Stimulated activated CD4-positive, alpha-beta T cell treated with anti-CD3 and anti-CD28 coated beads, Interleukin-12 subunit alpha, Interleukin-12 subunit beta, amount 100 ng/mL, for 4 hours (primary cell): ENCODE measurements around the gene IL17D.
"Not testable (repeated sequence)": the region's sequence is repeated elsewhere in the genome, so short reads cannot be mapped to it uniquely, and the experiment has no call there.

Experiments used
- DNase-seq: peaks from one replicate; pipeline ENCODE4 v3.0.0-alpha.2; 2020

Gene IL17D, protein sequence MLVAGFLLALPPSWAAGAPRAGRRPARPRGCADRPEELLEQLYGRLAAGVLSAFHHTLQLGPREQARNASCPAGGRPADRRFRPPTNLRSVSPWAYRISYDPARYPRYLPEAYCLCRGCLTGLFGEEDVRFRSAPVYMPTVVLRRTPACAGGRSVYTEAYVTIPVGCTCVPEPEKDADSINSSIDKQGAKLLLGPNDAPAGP

GRCh38 chr13:20702915-20703779 lies at the start of gene IL17D:
Gene IL17D, plus strand, starts transcription at chr13:20703699. Its CDS starts 303 bp downstream, at chr13:20704002.
- DNase-seq: peak; percentile 39

DNA sequence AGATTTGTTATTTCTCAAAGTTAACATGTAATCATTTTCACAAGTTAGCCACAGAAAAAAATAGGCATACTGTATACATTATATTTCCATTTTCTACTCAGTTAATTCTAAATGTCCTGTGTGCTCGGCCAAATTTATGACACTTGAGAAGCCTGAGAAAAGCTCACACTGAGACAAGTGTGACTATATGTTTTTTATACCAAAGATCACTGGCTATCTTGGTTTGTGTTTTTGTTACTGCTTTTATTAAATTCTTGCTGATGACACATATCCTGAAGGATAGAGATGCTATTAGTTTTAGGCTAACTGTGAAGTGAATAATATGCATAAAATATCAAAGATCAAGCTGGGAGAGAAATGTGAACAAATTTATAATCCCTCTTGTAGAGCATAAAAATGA lies 49.3 kb upstream of the IL17D start:
- DNase-seq: no peak

DNA sequence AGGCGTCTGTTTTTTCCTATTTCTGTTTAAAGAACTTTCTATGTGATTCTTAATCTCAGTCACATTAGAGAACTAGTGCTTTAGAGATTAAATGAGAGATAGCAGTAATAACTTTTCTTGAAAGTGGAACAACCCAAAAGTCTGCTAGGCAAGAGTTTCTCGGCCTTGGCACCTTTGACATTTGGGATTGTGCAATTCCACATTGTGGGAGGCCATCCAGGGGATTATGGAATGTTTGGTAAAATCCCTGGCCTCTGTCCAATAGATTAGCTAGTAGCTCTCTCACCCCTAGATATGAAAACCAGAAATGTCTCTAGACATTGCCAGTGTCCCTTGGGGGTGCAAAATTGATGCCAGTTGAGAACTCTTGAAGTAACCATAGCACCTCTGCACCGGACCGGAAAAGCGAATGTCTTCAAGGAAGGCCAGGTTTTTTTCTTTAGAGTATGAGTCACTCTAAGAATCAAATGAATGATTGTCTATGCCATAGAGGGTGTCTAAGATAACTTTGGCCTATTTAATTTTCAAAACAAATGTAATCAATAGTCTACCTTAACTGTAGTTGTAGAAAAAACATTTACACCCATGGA lies 45.0 kb upstream of the IL17D start:
- DNase-seq: no peak

GRCh38 chr13:20664351-20664750 lies 39.1 kb upstream of the IL17D start:
- DNase-seq: no peak

- no peak for DNase-seq
Measured at GRCh38 chr13:20666948-20667347, 36.6 kb upstream of the IL17D start.

DNA sequence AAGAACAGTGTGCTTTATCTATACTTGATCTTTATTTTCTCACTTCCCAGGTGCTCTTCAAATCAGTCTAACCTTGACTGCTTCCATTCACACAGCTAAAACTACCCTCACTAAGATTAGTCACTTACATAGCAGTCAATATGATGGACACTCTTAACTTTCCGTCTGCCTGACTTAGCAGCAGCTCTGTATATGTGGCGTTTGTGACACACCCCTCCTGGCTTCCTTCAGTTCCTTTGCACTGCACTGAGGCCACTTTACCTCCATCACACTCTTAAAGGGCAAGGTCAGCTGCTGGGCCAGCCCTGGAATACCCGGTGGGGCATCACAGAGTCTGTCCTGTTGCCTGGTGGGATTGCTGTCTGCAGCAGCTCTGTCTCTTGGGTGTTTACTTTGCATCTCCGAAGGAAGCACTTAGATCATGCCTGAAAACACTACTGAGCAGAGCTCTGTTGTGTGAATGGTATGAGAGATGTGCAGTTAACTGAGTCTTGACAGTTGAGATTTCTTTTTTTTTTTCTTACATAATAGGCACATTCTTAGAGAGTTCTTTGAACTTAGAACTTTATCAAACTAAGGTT lies 35.6 kb upstream of the IL17D start:
- no peak for DNase-seq

DNA sequence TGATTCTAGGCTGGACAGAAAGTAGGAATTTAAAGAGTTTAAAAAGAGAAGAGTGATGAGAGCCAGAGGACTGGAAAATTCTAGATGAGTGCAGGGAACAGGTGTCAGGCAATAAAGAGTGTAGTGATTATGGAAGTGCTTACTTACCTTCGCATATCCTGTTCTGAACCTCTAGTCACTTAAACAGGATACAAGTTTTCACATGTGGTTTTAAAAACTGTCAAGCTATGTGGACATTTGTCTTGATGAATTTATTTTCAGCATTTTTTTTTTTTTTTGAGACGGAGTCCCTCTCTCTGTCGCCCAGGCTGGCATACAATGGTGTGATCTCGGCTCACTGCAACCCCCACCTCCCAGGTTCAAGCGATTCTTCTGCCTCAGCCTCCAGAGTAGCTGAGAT lies 34.3 kb upstream of the IL17D start:
- DNase-seq: no peak

DNA sequence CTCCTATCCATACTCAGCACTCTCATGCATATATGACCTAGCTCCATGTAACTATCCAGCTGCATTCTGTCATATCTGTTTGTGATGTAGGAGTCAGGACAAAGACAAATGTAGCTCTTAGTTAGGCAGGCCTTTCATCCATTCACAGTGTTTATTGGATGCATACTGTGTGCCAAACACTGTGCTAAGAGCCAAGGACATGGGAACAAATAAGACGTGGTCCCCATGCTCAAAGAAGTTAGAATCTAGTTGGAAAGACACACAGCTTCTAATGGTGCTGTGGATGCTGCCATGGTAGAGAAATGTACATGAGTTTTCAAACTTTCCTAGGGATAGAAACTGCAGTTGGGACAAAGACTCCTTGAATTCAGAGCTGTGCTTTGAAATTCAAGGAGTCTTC lies 31.7 kb upstream of the IL17D start:
- no peak for DNase-seq

GRCh38 chr13:20672772-20673171 lies 30.7 kb upstream of the IL17D start:
- no peak for DNase-seq

- DNase-seq: no peak
Measured at GRCh38 chr13:20673715-20674114, 29.8 kb upstream of the IL17D start.

GRCh38 chr13:20676213-20676612 lies 27.3 kb upstream of the IL17D start:
- DNase-seq: no peak

- not testable (repeated sequence) for DNase-seq
Measured at GRCh38 chr13:20678606-20679005, 24.9 kb upstream of the IL17D start.

GRCh38 chr13:20679879-20680278 lies 23.6 kb upstream of the IL17D start:
- DNase-seq: no peak

DNA sequence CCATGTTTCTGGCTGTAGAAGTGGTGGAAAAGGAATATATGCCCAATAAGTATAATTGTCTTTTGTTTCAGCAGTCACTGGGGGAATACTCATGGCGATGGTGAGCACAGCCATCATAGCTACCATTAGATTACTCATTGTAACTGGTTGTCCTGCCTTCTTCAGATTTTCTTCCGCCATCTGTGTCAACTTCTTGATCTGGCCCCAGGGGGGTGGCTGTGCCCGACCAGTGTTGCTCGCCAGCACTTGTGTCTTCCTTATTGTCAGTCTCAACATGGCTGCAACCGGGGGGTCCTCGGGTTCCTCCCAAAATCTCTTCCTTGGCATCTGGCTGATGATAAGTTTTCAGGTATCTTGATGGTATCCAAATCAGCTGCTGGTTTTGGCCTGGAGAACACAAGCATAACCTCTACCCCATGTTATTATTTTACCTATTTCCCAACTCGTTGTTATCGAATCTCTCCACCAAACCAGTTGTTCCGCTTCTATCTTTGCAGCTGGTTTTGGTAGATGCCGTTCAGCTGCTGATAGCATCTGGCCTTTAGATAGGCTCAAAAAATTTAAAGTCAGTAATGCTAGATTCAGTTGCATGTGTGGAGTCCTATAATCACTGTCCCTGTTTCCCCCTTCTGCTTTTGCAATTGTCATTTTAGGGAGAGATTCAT lies 23.0 kb upstream of the IL17D start:
- no peak for DNase-seq

DNA sequence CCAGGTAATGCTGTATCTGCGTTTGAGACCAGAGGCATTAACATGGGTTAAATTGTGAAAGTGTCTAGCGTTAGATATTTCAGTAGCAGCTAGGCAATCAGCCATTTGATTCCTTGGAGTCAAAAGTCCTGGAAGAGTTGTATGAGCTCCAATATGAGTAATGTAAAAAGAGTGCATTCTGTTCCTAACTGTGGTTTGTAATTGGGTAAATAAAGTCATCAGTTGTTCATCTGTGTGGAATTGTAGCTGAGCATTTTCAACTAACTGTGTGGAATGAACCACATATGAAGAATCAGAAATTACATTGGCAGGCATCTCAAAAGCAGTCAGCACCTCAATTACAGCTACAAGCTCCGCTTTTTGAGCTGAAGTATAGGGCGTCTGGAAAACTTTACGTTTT lies 22.0 kb upstream of the IL17D start:
- not testable (repeated sequence) for DNase-seq

DNA sequence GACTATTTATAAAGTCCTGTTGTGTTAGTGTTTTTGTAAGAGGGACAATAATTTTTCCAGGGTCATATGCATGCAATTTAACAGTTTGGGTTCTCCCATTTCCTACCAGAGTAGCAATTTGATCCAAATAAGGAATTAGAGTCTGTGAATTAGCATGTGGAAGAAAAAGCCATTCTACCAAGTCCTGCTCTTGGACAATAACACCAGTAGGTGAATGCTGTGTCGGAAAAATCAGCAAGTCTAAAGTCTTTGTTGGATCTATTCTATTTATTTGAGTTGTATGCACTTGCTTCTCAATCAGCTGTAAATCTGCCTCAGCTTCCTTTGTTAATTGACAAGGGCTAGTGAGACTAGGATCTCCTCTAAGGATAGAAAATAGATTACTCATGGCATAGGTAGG lies 21.4 kb upstream of the IL17D start:
- no peak for DNase-seq

- no peak for DNase-seq
Measured at GRCh38 chr13:20684041-20684440, 19.5 kb upstream of the IL17D start.

DNA sequence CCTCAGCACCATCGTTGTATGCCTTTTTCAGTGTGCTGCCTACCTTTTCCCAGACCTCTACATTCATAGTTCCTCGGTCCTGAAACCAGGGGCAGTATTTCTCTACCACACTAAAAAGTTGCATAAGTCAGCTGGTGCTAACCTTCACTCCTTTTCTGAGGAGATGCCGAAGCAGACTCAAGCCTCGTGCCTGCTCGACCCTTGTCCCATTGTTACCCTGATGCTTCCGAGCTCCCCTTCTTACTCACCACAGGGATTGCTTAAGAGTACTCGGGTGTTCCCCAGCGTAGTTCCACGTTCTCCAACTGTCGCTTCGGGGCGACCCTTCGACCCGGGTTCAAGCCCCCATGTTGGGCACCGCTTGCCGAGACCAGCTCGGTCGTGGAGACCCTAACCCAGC lies 19.0 kb upstream of the IL17D start:
- DNase-seq: no peak

GRCh38 chr13:20685092-20685491 lies 18.4 kb upstream of the IL17D start:
- DNase-seq: no peak

GRCh38 chr13:20686167-20686566 lies 17.3 kb upstream of the IL17D start:
- no peak for DNase-seq

- no peak for DNase-seq
Measured at GRCh38 chr13:20686863-20687579, 16.5 kb upstream of the IL17D start.

GRCh38 chr13:20689291-20689690 lies 14.2 kb upstream of the IL17D start:
- no peak for DNase-seq

GRCh38 chr13:20691616-20692015 lies 11.9 kb upstream of the IL17D start:
- no peak for DNase-seq
